Effector memory CD4-positive, alpha-beta T cell (primary cell): ENCODE results near the gene MKRN2OS.

Experiments used
- DNase-seq, 3 donors: peaks; one replicate each; pipeline ENCODE4 v3.0.0-alpha.2; 2020
- H3K27ac ChIP-seq: 2 replicates; pipeline ENCODE4 v1.7.0; 2013; ENCODE audit warnings: mild to moderate bottlenecking, low read length, moderate library complexity; ENCODE audit not compliant: insufficient read depth, poor library complexity, severe bottlenecking
- H3K27me3 ChIP-seq: replicated peaks from 2 replicates; pipeline ENCODE4 v1.7.0; 2013; ENCODE audit warnings: mild to moderate bottlenecking, low read length; ENCODE audit not compliant: insufficient read depth, control insufficient read depth, poor library complexity, severe bottlenecking
- H3K36me3 ChIP-seq: 2 replicates; pipeline ENCODE4 v1.7.0; 2013; ENCODE audit warnings: mild to moderate bottlenecking, low read length, moderate library complexity; ENCODE audit not compliant: control insufficient read depth, insufficient read depth
- H3K4me1 ChIP-seq: 2 replicates; pipeline ENCODE4 v1.7.0; 2013; ENCODE audit warnings: low read length, mild to moderate bottlenecking; ENCODE audit not compliant: control insufficient read depth, insufficient read depth, poor library complexity, severe bottlenecking
- H3K4me3 ChIP-seq: 2 replicates; pipeline ENCODE4 v1.7.0; 2013; ENCODE audit warnings: low read length, low read depth, mild to moderate bottlenecking; ENCODE audit not compliant: insufficient read depth, poor library complexity, severe bottlenecking
- H3K9me3 ChIP-seq: 2 replicates; pipeline ENCODE4 v1.7.0; 2013; ENCODE audit warnings: mild to moderate bottlenecking, low read length, moderate library complexity; ENCODE audit not compliant: control insufficient read depth

Gene MKRN2OS

DNA sequence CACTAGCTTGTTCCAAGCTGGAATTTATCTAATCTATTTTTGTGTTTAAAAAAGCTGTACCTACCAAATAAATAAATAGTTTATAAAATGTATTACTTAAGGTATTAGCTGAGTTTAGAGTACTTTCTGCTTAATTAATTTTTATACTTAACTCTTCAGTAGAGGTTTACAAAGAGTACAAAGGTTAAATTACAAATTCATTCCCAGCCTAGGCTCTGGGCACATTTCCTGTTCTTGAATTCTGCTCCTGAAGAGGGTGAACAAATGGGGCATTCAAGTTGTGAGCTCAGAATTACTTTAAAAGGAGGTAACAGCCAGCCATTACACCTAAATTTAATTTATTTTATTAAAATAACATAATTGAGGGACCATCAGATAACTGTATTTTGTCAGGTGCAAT, 38.0 kb upstream of the MKRN2OS start:
- no peaks in the 10 kb centered on the region for H3K9me3 ChIP-seq
- no peak overlapping the region for H3K4me3 ChIP-seq
- H3K4me1 ChIP-seq = no peaks in the 10 kb centered on the region
- H3K27me3 ChIP-seq = no peaks in the 10 kb centered on the region
- peaks cover 79% of the 10 kb centered on the region for H3K36me3 ChIP-seq
- DNase-seq = no peak
- H3K27ac ChIP-seq = no peak overlapping the region

DNA sequence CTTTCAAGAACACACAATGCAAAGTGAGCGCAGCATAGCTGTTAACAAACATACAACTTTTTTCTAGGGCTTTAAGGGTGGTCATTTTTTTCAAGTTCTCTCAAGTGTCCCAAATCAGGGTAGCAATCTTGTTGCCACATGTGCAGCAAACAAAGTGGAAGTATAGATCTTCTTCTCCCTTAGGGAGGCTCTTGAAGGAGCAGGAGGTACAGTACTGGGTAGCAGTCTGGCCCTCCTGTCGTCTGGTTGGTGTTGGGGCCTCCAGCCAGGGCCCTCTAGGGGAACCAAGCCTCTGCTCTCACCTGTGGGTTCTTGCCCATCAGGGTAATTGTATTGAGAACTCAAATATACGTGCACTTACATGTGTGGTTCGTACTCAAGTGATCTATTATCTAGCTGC, 37.4 kb upstream of the MKRN2OS start:
- Histone ChIP-seq H3K27ac (no peak overlapping the region), H3K4me3 (no peak overlapping the region), H3K4me1 (no peaks in the 10 kb centered on the region), H3K27me3 (no peaks in the 10 kb centered on the region), H3K9me3 (no peaks in the 10 kb centered on the region), H3K36me3 (peaks cover 78% of the 10 kb centered on the region)
- DNase-seq = no peak

DNA sequence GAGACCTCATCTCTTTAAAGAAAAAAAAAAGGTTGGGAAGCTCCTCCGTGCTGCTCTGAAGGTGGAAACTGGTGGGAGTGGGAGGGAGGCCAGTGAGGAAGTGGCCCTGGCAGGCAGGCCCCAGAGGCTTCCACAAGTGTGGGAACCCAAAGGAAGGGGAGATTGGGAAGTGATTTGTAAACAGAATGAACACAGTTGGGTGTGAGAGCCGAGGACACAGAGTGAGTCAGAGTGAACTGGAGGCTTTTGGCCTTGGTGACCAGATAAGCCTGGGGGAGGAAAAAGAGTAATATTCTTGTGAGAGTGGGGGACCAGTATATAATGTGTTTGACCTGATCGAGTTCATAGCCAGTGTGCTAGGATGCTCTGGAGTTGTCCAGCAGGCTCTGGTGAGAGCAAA, 34.6 kb upstream of the MKRN2OS start:
- H3K4me1 ChIP-seq = no peaks in the 10 kb centered on the region
- H3K27ac ChIP-seq = no peak overlapping the region
- no peaks in the 10 kb centered on the region for H3K27me3 ChIP-seq
- H3K9me3 ChIP-seq = no peaks in the 10 kb centered on the region
- H3K4me3 ChIP-seq = no peak overlapping the region
- H3K36me3 ChIP-seq = peaks cover 87% of the 10 kb centered on the region
- DNase-seq = no peak

DNA sequence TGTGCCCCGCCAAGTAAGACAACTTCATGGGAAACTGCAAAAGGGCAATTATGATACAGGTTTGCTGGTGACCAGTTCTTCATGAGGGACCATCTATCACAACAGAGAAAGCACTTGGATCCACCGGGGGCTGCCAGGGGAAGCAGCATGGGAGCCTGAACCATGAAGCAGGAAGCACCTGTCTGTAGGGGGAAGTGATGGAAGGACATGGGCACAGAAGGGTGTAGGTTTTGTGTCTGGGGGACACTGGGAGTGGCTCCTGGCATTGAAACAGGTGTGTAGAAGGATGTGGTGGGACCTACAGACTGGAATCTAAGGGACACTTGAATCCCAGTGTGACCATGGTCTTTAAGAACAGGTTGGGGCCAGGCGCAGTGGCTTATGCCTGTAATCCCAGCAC, 34.2 kb upstream of the MKRN2OS start:
- no peaks in the 10 kb centered on the region for H3K27me3 ChIP-seq
- no peak for DNase-seq
- H3K4me1 ChIP-seq = no peaks in the 10 kb centered on the region
- no peak overlapping the region for H3K27ac ChIP-seq
- no peak overlapping the region for H3K4me3 ChIP-seq
- H3K9me3 ChIP-seq = no peaks in the 10 kb centered on the region
- H3K36me3 ChIP-seq = peaks cover 87% of the 10 kb centered on the region

DNA sequence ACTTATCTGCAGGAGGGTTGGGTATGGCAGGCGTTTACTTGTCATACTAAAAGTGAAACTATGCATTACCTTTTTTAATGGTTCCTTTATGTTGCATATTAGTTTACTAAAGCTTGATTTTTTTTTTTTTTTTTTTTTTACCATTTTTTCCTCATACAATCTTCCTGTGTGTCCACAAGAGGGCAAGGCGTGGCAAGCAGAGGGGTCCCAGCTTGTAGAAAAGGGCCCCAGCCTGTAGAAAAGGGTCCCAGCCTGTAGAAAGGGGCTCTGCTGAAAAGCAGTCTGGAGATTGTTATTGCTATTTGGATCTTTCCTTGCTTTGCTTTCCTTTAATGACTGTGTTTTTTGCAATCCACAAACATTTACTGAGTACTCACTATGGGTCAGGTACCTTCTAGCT, 33.4 kb upstream of the MKRN2OS start:
- no peak overlapping the region for H3K27ac ChIP-seq
- H3K36me3 ChIP-seq = peaks cover 87% of the 10 kb centered on the region
- H3K9me3 ChIP-seq = no peaks in the 10 kb centered on the region
- H3K4me3 ChIP-seq = no peak overlapping the region
- H3K4me1 ChIP-seq = no peaks in the 10 kb centered on the region
- no peak for DNase-seq
- no peaks in the 10 kb centered on the region for H3K27me3 ChIP-seq

DNA sequence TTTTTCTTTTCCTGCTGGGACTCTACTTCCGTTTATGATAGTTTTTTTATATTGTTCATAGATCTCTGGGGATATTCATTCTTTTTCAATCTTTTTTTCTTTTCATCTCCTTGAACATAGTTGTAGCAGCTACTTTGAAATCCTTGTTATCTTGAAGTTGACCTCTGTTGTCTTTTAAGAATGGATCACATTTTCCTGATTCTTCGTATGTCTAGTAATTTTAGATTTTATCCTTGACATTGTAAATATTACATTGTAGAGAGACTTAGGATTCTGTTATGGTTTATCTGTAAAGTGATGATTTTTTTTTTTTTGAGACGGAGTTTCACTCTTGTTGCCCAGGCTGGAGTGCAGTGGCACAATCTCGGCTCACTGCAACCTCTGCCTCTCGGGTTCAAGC, 32.1 kb upstream of the MKRN2OS start:
- H3K4me3 ChIP-seq = no peak overlapping the region
- H3K4me1 ChIP-seq = no peaks in the 10 kb centered on the region
- no peaks in the 10 kb centered on the region for H3K9me3 ChIP-seq
- H3K27ac ChIP-seq = no peak overlapping the region
- DNase-seq = no peak
- no peaks in the 10 kb centered on the region for H3K27me3 ChIP-seq
- peaks cover 84% of the 10 kb centered on the region for H3K36me3 ChIP-seq

DNA sequence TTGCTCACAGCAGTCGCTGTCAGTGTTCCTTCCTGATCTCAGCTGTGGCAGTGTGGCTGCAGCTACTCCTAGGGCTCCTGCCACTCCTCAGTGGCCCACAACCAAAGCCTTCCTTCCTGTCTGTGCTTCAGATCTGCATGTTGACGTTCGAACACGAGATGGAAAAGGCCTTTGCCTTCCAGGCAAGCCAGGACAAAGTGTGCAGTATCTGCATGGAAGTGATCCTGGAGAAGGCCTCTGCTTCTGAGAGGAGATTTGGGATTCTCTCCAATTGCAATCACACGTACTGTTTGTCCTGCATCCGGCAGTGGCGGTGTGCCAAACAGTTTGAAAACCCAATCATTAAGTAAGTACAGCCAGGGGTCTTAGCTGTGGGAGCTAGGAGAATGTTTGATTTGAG, 29.4 kb upstream of the MKRN2OS start:
- no peaks in the 10 kb centered on the region for H3K9me3 ChIP-seq
- no peaks in the 10 kb centered on the region for H3K4me1 ChIP-seq
- H3K4me3 ChIP-seq = no peak overlapping the region
- no peaks in the 10 kb centered on the region for H3K27me3 ChIP-seq
- peaks cover 89% of the 10 kb centered on the region for H3K36me3 ChIP-seq
- no peak for DNase-seq
- H3K27ac ChIP-seq = no peak overlapping the region

DNA sequence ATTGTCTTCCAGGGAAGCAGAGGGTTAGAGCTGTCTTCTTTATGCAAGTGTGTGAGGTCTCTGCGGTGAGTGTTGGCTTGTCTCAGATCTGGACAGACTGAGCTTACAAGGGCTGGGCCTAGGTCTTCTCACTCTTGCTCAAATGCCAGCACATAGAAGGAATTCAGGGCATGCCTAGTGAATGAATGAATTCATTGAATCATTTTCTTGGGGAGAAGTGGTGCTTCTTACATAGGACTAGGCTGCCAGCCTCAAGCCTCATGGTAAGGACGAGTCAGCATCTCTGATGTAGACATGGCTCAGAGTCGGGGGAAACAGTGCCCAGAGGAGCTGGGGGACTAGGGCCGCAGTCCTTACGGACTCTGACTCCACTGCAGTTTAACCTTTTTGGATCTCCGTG, 28.8 kb upstream of the MKRN2OS start:
- H3K9me3 ChIP-seq = no peaks in the 10 kb centered on the region
- no peak for DNase-seq
- H3K27me3 ChIP-seq = no peaks in the 10 kb centered on the region
- H3K27ac ChIP-seq = no peak overlapping the region
- peaks cover 87% of the 10 kb centered on the region for H3K36me3 ChIP-seq
- H3K4me1 ChIP-seq = no peaks in the 10 kb centered on the region
- H3K4me3 ChIP-seq = no peak overlapping the region

DNA sequence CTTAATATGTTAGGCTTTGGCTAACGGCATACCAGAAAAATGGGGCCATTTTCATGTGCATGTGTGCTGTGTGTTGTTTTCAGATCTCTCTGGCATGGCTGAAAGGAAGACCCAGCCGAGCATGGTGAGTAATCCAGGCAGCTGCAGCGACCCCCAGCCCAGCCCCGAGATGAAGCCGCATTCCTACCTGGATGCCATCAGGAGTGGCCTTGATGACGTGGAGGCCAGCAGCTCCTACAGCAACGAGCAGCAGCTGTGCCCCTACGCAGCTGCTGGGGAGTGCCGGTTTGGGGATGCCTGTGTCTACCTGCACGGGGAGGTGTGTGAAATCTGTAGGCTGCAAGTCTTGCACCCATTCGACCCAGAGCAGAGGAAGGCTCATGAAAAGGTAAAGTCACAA, 26.7 kb upstream of the MKRN2OS start:
- Histone ChIP-seq H3K27ac (no peak overlapping the region), H3K4me1 (no peaks in the 10 kb centered on the region), H3K9me3 (no peaks in the 10 kb centered on the region), H3K27me3 (no peaks in the 10 kb centered on the region), H3K36me3 (peaks cover 70% of the 10 kb centered on the region), H3K4me3 (no peak overlapping the region)
- DNase-seq = no peak

DNA sequence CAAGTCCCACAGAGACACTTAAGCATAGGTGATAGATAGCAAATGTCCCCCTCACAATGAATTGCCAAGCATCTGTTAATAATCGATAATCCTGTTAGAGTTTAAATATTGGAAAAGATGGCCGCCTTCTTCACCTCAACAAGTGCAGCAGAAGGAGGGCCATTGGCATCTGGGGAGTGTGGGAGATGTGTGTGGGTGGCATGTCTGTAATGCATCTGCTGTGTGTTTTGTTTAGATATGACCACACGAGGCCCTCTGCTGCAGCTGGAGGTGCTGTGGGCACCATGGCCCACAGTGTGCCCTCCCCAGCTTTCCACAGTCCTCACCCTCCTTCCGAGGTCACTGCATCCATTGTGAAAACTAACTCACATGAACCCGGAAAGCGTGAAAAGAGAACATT, 24.5 kb upstream of the MKRN2OS start:
- Histone ChIP-seq H3K27ac (no peak overlapping the region), H3K4me3 (no peak overlapping the region), H3K27me3 (no peaks in the 10 kb centered on the region), H3K36me3 (peaks cover 49% of the 10 kb centered on the region), H3K9me3 (no peaks in the 10 kb centered on the region), H3K4me1 (no peaks in the 10 kb centered on the region)
- DNase-seq = no peak

DNA sequence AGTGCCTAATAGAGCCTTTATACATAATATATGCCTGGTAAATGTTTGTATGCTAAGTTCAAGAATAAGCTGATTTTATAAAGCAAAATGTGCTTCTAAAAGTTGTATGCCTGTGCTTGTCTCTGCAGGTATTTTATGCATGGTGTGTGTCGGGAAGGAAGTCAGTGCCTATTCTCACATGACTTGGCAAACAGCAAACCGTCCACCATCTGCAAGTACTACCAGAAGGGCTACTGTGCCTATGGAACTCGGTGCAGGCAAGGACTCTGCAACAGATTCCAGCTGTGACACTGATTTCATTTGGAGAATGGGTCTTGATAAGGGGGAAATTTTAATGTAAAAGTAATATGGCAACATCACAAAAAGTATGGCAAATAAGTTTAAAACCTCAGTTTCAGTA, 23.4 kb upstream of the MKRN2OS start:
- H3K27ac ChIP-seq = no peak overlapping the region
- no peaks in the 10 kb centered on the region for H3K9me3 ChIP-seq
- peaks cover 38% of the 10 kb centered on the region for H3K36me3 ChIP-seq
- H3K4me1 ChIP-seq = no peaks in the 10 kb centered on the region
- no peak for DNase-seq
- H3K4me3 ChIP-seq = no peak overlapping the region
- no peaks in the 10 kb centered on the region for H3K27me3 ChIP-seq
